ENCODE data around the gene TEX13D.

DNA sequence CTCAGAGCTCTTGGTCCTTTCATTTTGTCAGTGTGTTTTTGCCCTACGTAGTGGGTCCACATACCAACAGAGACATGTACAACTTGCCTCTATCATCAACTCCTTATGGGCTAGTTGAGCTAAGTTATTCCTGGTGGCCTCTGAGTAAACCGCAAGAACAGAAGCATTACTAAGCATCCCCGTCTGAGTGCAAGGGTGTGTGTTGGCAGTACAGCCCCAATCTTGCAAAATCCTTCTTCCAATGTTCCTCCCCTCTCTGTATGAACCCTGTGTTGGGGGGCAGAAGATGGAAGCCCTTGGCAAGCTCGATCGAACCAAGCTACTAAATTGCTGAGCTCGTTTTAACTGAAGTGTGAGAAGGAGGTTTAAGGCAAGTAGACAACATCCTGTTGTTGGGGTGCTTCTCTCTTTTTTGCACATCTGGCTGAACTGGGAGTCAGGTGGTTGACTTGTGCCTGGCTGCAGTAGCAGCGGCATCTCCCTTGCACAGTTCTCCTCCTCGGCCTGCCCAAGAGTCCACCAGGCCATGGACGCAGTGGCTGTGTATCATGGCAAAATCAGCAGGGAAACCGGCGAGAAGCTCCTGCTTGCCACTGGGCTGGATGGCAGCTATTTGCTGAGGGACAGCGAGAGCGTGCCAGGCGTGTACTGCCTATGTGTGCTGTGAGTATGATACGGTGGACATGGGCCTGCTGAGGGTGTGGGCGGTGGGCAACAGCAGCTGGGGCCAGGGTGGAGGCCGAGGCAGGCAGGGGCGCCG lies 13.8 kb downstream of the TEX13D start, which contains the start of gene SH2D1A:
- TF ChIP-seq, protein P1, sequence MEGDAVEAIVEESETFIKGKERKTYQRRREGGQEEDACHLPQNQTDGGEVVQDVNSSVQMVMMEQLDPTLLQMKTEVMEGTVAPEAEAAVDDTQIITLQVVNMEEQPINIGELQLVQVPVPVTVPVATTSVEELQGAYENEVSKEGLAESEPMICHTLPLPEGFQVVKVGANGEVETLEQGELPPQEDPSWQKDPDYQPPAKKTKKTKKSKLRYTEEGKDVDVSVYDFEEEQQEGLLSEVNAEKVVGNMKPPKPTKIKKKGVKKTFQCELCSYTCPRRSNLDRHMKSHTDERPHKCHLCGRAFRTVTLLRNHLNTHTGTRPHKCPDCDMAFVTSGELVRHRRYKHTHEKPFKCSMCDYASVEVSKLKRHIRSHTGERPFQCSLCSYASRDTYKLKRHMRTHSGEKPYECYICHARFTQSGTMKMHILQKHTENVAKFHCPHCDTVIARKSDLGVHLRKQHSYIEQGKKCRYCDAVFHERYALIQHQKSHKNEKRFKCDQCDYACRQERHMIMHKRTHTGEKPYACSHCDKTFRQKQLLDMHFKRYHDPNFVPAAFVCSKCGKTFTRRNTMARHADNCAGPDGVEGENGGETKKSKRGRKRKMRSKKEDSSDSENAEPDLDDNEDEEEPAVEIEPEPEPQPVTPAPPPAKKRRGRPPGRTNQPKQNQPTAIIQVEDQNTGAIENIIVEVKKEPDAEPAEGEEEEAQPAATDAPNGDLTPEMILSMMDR (IDR thresholded peaks at IDR 0.05; ENCODE audit: insufficient read depth, low read length), result no peak
- TF ChIP-seq GABPA (IDR thresholded peaks at IDR 0.05; ENCODE audit: low read depth) (no peak), POLR2AphosphoS5 (IDR thresholded peaks at IDR 0.05; ENCODE audit: low read depth) (no peak)
- TF ChIP-seq, protein P2, sequence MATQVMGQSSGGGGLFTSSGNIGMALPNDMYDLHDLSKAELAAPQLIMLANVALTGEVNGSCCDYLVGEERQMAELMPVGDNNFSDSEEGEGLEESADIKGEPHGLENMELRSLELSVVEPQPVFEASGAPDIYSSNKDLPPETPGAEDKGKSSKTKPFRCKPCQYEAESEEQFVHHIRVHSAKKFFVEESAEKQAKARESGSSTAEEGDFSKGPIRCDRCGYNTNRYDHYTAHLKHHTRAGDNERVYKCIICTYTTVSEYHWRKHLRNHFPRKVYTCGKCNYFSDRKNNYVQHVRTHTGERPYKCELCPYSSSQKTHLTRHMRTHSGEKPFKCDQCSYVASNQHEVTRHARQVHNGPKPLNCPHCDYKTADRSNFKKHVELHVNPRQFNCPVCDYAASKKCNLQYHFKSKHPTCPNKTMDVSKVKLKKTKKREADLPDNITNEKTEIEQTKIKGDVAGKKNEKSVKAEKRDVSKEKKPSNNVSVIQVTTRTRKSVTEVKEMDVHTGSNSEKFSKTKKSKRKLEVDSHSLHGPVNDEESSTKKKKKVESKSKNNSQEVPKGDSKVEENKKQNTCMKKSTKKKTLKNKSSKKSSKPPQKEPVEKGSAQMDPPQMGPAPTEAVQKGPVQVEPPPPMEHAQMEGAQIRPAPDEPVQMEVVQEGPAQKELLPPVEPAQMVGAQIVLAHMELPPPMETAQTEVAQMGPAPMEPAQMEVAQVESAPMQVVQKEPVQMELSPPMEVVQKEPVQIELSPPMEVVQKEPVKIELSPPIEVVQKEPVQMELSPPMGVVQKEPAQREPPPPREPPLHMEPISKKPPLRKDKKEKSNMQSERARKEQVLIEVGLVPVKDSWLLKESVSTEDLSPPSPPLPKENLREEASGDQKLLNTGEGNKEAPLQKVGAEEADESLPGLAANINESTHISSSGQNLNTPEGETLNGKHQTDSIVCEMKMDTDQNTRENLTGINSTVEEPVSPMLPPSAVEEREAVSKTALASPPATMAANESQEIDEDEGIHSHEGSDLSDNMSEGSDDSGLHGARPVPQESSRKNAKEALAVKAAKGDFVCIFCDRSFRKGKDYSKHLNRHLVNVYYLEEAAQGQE (IDR thresholded peaks at IDR 0.05; ENCODE audit: insufficient replicate concordance, low read depth), result no peak
